OCI-LY7 (cell line): Measurements from ENCODE around the gene PAH.

Experiments used
- CTCF ChIP-seq: fragments of 200-600 bp; sonication (generic); conservative IDR thresholded peaks from 2 replicates; pipeline ENCODE4 v1.5.1; 2014; ENCODE audit warnings: mild to moderate bottlenecking, antibody characterized with exemption, low read length, moderate library complexity, mixed read lengths
- EZH2phosphoT487 ChIP-seq: fragments of 200-600 bp; sonication (generic); IDR thresholded peaks from 2 replicates; pipeline ENCODE4 v1.6.1; 2018; ENCODE audit warnings: low read depth, borderline replicate concordance, mild to moderate bottlenecking, mixed run types, antibody characterized with exemption, low read length, moderate library complexity, mixed read lengths

GRCh38 chr12:102962532-102962931, 45.5 kb upstream of the PAH start:
- TF ChIP-seq CTCF (no peak), EZH2phosphoT487 (no peak)
